Stimulated activated CD8-positive, alpha-beta memory T cell treated with anti-CD3 and anti-CD28 coated beads, Interleukin-15, amount 100 ng/mL, for 1 hour (primary cell): ENCODE data around the gene SLC35E1.
"Not testable (repeated sequence)": the region's sequence is repeated elsewhere in the genome, so short reads cannot be mapped to it uniquely, and the experiment has no call there.

Experiments
- DNase-seq: peaks from one replicate; pipeline ENCODE4 v3.0.0-alpha.2; 2020; ENCODE audit warnings: low read depth

SLC35E1 gene

DNA sequence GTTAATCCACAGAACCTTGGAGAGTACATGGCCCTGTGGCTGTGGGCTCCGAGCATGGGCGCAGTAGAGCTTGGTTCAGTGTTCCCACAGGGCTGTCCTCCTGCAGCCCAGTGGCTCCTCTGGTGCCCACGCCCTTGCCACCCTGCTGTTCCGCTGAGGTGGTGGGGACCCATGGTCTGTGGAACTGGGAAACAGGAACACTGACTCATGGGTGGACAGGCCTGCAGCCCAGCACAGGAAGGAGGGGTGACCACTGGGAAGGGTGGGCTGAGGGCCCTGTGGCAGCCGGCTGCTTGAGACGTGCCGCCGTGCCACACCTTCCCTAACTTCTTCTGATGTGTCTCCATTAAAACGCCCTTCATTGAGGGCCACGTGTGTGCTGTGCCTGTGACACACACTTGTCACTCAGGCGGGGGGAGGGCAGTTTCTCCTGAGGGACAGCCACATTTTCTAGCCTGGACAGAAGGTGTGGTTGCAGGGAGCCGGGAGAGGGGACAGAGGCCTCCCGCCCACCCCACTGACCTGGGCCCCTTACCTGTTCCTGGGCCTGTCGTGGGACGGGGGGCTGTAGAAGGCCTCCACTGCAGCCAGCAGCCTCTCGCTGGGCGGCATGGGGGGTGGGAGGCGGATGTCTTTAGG, 51.1 kb downstream of the SLC35E1 start:
- no peak for DNase-seq

- no peak for DNase-seq
Observed at GRCh38 chr19:16520074-16520973, 51.9 kb downstream of the SLC35E1 start.

DNA sequence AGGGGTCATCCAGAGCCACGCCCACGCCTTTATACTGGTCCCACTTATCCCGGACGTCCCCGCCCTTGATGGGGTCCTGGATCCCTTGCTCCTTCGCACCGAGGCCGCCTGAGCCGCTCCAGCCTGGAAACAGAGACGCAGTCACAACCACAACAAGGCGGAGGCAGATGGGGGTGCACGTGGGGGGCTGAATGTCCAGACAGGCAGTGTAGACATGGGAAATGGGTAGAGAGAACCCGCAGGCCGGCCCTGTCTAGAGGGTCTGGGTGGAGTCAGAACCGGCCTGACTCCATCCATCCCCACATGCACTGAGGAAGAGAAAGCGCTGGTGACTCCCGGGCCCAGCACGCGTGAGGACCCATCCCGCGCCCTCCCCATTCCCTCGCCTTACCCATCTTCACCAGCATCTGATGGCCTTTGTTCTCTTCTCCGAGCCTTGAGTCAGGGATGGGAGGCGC, 53.0 kb downstream of the SLC35E1 start:
- no peak for DNase-seq

GRCh38 chr19:16518483-16519229, 53.6 kb downstream of the SLC35E1 start:
- DNase-seq, result no peak

DNA sequence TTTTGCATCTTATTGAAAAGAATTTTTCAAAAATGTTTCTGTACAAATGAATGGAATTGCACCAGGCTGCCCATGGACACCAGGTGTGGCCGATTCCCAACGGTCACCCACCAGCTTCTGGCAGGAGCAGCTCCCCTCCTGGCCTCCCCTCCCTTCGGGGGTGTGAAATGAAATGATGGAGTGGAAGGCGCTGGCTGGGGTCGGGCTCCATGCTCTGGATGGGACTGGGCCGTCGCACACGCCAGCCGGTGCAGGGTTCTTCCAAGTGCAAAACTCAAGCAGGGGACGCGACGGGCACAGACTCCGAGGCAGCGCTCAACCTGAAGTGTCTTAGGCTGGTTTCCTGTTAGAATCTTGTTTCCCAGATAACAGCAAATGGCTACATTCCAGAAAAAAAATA, 54.2 kb downstream of the SLC35E1 start:
- DNase-seq, result no peak

DNA sequence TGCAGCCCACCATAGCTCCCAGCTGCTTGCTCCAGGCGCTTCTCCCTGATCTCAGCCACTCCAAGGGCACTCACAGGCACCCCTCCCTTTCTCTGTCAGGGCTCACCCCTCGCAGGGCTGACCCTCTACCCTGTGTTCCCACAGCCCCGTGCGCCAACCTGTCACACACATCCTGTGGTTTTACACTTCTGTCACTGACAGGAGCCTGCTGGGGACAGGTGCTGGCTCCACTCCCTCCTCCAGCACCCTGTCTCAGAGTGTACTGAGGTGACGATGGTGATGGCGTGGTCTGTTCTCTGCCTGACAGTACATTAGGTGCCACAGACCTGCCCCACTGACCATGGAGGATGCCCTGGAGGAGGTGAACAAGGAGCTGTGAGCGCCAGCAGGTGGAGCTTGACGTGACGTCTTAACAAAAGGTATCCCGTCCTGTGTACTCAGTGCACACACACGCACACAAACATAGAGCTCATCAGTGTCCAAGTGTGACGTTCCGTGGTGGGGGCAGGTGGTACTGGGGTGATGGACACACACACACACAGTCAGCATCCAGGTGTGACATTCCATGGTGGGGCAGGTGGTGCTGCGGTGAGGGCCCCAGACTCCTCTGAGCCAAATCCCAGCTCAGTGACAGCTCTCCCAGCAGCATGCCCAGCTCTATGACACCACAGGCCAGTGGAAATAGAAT, 55.1 kb downstream of the SLC35E1 start:
- DNase-seq, result no peak

GRCh38 chr19:16516381-16516780, 55.8 kb downstream of the SLC35E1 start:
- DNase-seq, result no peak

DNA sequence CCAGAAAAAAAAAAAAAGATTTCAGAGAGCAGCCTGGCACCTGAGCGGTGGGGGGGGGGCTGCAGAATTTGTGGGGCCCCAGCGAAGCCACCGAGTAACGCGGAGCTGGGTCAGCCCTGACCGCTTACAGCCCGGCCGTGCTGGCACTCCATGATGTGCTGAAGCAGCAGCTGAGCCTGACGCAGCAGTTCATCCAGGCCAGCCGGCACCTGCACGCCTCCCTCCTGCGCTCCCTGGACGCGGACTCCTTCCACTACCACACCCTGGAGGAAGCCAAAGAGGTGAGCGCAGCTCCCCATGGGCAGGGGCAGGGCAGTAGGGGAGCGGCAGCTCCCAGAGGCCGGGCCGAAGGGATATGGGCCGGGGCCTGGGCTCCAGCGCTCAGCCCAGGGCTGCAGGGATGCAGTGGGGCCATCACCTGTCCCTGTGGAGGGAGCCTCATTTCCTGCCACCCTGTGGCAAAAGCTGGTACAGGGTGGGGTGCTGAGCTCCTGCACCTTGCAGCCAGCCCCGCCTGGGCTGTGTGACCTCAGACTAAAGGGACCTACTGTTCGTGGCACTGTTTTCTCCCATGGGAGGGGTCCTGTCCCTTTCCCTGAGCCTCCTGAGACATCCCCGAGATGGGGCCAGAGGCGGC, 57.7 kb downstream of the SLC35E1 start:
- DNase-seq, result no peak

DNA sequence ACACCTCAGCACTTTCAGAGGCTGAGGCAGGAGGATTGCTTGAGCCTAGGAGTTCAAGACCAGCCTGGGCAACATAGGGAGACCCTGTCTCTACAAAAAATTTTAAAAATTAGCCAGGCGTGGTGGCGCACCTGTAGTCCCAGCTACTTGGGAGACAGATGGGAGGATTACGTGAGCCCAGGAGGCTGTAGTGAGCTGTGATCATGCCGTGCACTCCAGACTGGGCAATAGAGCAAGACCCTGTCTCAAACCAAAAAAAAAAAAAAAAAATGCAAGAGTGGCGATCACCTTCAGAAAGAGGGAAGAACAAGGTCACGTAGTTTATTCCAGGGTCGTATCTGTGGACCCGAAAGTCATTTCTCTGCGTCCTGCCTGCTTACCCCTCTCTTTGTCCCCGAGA, 59.6 kb downstream of the SLC35E1 start:
- DNase-seq, result not testable (repeated sequence)

GRCh38 chr19:16509141-16510061, 62.8 kb downstream of the SLC35E1 start:
- no peak for DNase-seq

GRCh38 chr19:16508546-16508945, 63.7 kb downstream of the SLC35E1 start:
- DNase-seq, result no peak

DNA sequence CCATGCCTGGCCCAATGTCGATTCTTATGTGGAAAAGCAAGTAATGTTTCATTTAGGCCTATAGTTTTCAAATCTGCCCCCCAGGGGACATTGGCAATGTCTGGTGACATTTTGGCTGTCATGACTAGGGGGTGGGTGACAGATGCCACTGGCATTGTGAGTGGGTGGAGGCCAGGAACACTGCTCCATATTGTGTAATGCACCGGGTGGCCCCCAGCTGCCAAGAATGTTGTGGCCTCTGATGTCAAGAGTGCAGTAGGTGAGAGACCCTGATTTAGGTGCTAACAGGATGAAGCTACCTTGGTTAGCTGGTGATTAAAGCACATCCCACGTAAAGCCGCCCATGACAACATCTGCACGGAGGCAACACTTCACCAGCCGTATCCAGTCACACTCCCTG, 65.3 kb downstream of the SLC35E1 start:
- no peak for DNase-seq

DNA sequence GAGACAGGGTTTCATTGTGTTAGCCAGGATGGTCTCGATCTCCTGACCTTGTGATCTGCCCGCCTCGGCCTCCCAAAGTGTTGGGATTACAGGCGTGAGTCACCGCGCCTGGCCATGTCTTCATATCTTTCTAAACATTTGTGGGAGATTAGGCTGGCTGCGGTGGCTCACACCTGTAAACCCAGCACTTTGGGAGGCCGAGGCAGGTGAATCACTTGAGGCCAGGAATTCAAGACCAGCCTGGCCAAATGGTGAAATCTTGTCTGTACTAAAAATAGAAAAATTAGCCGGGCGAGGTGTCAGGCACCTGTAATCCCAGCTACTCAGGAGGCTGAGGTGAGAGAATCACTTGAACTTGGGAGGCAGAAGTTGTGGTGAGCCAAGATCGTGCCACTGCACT, 66.1 kb downstream of the SLC35E1 start:
- not testable (repeated sequence) for DNase-seq

- no peak for DNase-seq
Observed at GRCh38 chr19:16504271-16504670, 67.9 kb downstream of the SLC35E1 start.
